GM12878 (cell line): Measurements from ENCODE around the gene SYMPK.

Experiments
- EP300 ChIP-seq, 2 experiments: fragments of 150-350 bp in 1 of 2; IDR thresholded peaks; 2 replicates each; pipeline ENCODE4 v1.6.1; 2011 to 2012; ENCODE audit warnings: low read depth in 2 of 2, low read length in 2 of 2, borderline replicate concordance in 1 of 2, improper control_type of control experiment in 1 of 2, inconsistent platforms in 1 of 2; ENCODE audit not compliant: control insufficient read depth in 1 of 2
- RAD51 ChIP-seq: fragments of 450-650 bp; IDR thresholded peaks from 2 replicates; pipeline ENCODE4 v1.6.1; 2016; ENCODE audit warnings: moderate library complexity, mild to moderate bottlenecking, inconsistent platforms
- SMARCA5 ChIP-seq: fragments of 450-650 bp; IDR thresholded peaks from 2 replicates; pipeline ENCODE4 v1.6.1; 2017; ENCODE audit warnings: mild to moderate bottlenecking
- TF ChIP-seq, protein P1 (sequence below), 3 experiments: IDR thresholded peaks in 2 of 3; conservative IDR thresholded peaks in 1 of 3; 2 replicates each; pipeline ENCODE4 v1.5.1; 2011; ENCODE audit warnings: low read depth in 3 of 3, low read length in 3 of 3, mild to moderate bottlenecking in 3 of 3, control low read depth in 2 of 3, moderate library complexity in 2 of 3, inconsistent platforms in 1 of 3, mixed read lengths in 1 of 3; ENCODE audit not compliant: control insufficient read depth in 2 of 3, insufficient read depth in 1 of 3; ENCODE audit errors: extremely low read depth in 1 of 3
- TF ChIP-seq, protein P2 (sequence below): IDR thresholded peaks from 2 replicates; pipeline ENCODE4 v1.6.1; 2012; ENCODE audit warnings: low read depth, low read length, improper control_type of control experiment
- TF ChIP-seq, protein P3 (sequence below): fragments of 450-650 bp; IDR thresholded peaks from 2 replicates; pipeline ENCODE4 v1.6.1; 2017; ENCODE audit warnings: mild to moderate bottlenecking, low read depth, inconsistent platforms; ENCODE audit not compliant: poor library complexity, severe bottlenecking

DNA sequence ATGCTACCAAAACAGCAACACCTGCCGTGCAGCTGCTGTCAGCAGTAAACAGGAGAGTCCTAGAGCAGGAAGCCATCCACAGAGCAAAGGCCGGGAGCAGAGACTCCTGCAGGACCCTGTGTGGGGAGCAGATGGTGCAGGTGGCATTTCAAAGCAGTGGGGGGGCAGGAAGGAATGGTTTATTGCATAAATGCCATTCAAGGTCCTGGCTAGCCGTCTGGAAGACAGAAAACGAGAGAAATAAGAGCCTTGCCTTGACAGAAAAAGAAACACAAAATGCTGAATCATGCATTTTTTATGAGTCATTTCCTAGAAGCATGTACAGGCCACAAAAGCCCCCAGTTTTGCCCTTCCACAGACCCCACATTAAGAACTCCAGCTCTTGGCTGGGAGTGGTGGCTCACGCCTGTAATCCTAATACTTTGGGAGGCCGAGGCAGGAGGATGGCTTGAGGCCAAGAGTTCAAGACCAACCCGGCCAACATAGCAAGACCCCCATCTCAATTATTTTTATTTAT lies 53.2 kb downstream of the SYMPK start:
- TF ChIP-seq EP300 (IDR thresholded peaks at IDR 0.05; ENCODE audit: borderline replicate concordance in 1 of 2, control insufficient read depth in 1 of 2, low read depth in 2 of 2, low read length in 2 of 2) (no peak), SMARCA5 (no peak), RAD51 (no peak)
- TF ChIP-seq, protein P1, sequence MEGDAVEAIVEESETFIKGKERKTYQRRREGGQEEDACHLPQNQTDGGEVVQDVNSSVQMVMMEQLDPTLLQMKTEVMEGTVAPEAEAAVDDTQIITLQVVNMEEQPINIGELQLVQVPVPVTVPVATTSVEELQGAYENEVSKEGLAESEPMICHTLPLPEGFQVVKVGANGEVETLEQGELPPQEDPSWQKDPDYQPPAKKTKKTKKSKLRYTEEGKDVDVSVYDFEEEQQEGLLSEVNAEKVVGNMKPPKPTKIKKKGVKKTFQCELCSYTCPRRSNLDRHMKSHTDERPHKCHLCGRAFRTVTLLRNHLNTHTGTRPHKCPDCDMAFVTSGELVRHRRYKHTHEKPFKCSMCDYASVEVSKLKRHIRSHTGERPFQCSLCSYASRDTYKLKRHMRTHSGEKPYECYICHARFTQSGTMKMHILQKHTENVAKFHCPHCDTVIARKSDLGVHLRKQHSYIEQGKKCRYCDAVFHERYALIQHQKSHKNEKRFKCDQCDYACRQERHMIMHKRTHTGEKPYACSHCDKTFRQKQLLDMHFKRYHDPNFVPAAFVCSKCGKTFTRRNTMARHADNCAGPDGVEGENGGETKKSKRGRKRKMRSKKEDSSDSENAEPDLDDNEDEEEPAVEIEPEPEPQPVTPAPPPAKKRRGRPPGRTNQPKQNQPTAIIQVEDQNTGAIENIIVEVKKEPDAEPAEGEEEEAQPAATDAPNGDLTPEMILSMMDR (IDR thresholded peaks at IDR 0.05 in 2 of 3, conservative IDR thresholded peaks at IDR 0.05 in 1 of 3; ENCODE audit: control insufficient read depth in 2 of 3, extremely low read depth in 1 of 3, insufficient read depth in 1 of 3, low read depth in 3 of 3, low read length in 3 of 3), result no peak
- TF ChIP-seq, protein P2, sequence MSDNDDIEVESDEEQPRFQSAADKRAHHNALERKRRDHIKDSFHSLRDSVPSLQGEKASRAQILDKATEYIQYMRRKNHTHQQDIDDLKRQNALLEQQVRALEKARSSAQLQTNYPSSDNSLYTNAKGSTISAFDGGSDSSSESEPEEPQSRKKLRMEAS, result no peak
- TF ChIP-seq, protein P3, sequence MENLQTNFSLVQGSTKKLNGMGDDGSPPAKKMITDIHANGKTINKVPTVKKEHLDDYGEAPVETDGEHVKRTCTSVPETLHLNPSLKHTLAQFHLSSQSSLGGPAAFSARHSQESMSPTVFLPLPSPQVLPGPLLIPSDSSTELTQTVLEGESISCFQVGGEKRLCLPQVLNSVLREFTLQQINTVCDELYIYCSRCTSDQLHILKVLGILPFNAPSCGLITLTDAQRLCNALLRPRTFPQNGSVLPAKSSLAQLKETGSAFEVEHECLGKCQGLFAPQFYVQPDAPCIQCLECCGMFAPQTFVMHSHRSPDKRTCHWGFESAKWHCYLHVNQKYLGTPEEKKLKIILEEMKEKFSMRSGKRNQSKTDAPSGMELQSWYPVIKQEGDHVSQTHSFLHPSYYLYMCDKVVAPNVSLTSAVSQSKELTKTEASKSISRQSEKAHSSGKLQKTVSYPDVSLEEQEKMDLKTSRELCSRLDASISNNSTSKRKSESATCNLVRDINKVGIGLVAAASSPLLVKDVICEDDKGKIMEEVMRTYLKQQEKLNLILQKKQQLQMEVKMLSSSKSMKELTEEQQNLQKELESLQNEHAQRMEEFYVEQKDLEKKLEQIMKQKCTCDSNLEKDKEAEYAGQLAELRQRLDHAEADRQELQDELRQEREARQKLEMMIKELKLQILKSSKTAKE, result no peak
